ENCODE results near the gene RPS15.
"Not testable (repeated sequence)": the region's sequence is repeated elsewhere in the genome, so short reads cannot be mapped to it uniquely, and the experiment has no call there.

RPS15 gene

GRCh38 chr19:1470305-1471009 lies 32.3 kb downstream of the RPS15 start:
- DNase-seq (ENCODE audit: low spot score), result peak; percentile 72

- no peak for DNase-seq (ENCODE audit: low spot score)
Measured at GRCh38 chr19:1471010-1471514, 32.9 kb downstream of the RPS15 start.

DNA sequence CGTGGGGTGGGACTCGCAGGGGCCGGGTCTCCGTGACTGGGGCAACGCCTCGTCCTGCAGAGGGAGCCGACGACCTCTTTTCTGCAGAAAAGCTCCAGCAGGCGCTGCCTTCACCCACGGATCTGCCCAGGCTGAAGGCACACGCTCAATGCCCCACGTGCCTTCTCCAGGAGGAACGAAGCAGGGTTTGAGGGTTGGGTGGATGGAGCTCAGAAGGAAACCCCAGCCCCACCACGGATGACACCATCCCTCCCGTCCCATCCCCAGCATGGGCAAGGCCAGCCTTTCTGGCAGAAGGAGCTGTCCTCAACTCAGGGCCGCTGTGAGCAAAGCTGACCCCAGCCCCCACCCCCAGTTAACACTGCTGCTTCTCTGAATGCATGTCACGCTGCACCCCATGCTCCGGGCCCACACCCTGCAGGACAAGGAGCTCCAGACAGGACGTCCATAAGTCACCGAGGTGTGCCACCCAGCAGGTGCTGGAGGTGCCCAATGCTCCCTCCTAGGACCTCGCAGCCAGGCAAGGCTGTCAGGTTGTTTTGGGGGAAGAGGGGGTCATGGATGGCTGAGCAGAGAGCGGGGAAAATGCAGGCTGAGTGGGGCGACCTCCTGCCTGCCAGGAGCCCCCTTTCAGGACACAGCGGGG lies 33.4 kb downstream of the RPS15 start:
- DNase-seq (ENCODE audit: low spot score), result no peak

DNA sequence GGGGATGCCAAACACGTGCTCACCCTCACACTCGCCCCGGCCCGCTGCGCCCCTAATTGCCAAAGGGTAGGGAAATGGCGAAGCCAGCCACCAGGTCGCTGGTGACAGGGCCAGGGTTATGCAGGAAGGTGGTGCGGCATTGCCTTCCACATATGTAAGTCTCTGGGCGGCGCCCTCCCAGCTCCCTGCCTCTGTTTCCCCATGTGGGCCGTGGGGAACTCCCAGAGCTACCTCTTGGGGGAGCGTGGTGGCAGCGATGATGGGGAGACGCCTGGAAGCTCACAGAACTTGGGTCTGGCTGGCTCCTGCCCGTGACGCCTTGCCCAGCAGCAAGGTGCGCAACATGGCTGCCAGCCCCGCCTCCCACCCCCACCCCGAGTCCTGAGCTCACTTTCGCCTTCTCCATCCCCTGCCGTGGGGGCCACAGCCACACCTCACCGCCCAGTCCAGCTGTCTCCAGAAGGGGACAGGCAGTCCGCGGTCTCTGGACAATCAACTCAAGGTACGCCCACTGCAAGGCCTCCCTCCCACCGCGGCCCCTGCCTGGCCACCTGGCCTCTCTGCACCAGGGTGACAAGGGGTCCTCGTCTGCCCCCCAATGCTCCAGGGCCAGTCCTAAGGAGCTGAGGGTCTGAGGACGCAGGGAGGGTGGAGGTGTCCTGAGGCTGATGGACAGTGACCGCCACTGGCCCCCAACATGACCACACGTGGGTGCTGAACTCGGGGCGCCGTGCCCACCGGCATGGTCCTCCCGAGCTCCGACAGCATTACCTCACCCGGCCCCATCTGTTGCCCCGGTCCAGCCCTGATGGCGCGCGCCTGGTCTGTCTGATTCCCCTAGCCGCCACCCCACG lies 34.3 kb downstream of the RPS15 start:
- DNase-seq (ENCODE audit: low spot score), result no peak

DNA sequence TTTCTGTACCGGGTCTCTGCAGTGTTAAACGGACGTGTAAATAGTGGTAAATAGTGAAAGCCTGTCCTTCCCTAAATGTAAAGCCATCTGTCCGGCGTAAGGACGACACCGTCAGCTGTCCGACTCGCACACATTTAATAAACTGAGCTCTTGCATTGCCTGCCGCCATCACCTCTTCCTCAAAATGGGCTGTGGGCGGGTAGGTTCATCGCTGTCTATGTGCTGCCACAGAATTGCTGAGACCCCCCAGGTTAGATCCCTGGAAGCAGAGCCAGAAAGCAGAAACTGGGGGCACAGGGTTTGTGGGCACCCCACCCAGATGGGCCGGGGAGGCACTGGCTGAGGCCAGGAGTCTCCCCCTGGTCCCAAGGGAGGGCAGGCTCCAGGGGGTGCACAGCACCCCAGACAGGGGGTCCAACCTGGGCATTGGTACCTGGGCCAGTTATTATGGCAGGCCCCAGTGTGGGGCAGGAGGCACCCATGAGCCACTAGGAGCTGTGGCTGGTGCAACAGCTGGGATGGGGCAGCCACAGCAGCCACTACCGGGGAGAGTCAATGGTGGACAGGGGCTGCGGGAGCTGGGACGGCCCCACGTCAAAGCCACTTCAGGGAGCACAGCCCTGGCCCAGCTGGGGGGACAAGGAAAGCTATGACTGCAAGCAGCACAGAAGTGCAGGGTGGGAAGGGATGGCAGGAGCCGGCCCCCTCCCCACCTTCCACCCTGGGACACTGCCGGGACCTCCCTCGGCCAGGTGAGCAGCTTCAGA lies 35.1 kb downstream of the RPS15 start:
- DNase-seq (ENCODE audit: low spot score), result no peak

- peak; percentile 68 for DNase-seq (ENCODE audit: low spot score)
Measured at GRCh38 chr19:1474011-1474764, 36.0 kb downstream of the RPS15 start.

DNA sequence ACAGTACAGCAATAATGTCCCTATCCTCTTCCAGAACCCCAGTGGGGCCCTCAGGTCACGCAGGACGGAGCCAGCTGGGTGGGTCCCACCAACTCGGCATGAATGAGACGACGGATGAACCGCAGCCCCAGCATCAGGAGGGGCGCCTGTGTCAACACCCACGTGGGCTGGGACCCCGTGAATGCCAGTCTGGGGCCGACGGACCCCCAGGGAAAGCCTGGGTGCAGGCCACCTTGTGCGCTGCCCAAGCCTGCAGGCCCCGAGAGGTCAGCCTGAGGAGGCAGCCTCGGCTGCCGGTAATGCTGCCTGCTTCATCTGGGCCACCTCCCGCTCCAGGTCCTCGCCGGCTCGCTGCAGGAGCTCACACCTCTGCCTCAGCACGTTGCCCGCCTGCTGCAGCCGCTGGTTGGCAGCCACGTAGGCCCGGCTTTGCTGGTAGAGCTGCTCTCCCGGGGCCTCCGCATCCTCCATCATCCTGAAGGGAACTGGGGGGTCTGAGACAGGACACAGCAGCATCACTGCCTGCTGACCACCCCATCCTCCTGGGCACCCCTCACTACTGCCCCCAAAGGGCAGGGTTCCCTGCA lies 36.7 kb downstream of the RPS15 start:
- no peak for DNase-seq (ENCODE audit: low spot score)

DNA sequence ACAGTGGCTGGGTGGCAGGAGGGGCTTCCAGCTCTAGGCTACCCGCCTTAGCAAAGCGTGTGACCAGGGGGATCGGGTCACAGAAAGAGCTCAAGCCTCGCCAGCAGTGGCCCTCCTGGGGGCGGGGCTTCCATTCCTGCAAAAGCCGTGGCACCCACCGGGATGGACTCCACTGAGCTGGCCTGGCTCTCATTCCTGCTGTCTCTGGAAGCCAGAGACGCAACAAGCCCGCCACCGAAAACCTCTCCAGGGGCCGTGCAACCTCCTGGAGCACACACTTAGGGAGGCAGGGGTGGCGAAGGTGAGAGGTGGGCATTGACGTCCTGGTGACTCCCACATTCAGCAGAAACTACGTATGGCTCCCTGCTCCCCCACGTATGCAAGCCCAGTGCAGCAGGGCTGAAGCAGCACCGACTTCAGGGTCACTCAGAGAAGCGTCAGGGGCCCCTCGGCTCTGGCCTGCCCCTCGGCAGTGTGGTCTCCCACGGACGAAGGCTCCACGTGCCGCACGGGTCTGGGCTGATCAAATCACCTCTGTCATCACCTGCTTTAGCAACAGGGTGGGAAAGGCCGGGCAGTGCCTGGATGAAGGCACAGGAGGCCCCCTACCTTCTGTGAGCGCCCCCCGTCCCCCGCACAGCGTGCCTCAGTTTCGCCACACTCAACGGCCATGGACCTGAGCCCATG lies 37.7 kb downstream of the RPS15 start:
- no peak for DNase-seq (ENCODE audit: low spot score)

DNA sequence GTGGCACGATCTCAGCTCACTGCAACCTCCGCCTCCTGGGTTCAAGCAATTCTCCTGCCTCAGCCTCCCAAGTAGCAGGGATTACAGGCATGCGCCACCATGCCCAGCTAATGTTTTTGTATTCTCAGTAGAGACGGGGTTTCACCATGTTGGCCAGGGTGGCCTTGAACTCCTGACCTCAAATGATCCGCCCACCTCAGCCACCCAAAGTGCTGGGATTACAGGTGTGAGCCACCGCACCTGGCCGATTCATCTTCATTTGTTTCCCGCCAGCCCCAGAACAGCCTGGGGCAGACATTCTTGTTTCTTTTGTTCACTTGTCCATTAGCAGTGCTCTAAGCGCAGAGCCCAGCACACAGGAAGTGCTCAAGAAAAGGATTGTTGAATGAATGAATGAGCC lies 38.9 kb downstream of the RPS15 start:
- not testable (repeated sequence) for DNase-seq (ENCODE audit: low spot score)

DNA sequence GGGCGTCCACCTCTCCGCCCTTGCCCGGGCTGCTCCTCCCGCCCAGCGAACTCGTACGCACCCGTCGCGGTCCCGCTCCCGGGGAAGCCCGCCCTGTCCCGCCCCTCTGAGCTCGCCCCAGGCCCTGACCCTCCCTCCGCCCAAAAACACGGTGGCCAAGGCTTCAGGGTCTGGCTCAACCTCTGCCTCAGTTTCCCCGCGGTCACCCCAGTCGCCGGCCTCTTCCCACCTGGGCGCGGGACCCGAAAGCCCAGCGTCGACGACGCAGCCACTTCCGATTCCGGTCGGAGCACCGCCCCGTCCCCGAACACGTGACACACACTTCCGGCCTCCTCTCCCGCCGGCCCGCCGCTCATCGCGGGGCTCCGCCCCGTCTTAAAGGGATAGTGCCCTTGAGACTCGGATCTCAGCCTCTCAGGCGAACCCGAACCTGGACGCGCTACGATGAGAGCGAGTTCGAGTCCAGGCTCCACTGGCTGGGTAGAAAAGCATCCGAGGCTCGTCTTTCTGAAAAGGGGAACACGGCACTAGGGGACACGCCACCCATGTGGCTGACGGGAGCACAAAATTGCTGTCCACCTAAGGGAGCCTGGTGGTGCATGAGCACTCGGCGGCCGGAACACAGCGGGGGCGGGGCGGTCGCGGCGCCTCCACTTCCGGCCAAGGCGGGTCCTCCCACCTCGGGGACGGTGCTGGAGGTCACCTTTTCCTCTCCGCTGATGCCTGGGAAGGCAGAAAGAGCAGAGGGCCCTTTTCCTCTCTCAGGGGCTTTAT lies 40.9 kb downstream of the RPS15 start, which contains the start of gene C19orf25:
TSS of gene C19orf25 (minus strand) at position 282 of the 774 bp plus-strand sequence. CDS start 312 bp downstream, outside the sequence.
- peak; percentile 98 for DNase-seq (ENCODE audit: low spot score)

DNA sequence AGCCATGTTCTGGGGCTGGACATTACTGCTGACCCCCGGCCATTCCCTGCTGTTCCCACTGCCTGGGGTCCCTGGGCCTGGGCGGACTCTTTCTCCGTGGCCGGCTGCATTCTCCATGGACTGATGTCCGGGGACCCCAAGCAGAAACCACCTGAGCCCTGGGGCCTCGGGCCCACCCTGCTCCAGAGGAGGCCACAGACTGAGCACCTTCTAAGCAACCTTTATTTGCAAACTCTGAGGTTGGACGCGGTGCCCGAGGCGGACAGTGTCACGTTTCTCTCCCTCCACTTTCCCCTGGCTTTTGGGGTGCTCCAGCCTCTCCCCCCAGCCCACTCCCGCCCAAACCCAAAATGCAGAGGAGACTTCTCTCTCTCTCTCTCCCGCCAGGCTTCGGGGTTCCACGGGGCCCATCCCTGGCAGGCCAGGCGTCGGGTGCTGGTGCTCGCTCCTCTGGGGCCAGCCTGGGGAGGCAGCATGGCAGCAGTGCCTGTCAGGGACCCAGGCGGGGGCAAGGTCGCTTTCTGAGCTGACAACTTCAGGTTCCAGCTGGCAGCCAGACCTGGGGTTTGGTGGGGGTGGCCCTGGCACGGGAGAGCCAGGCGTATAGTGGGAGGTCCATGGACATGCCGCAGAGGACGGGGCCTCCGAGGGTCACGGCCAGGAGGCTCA lies 43.2 kb downstream of the RPS15 start:
- no peak for DNase-seq (ENCODE audit: low spot score)

GRCh38 chr19:1481893-1482360 lies 43.7 kb downstream of the RPS15 start:
- no peak for DNase-seq (ENCODE audit: low spot score)

GRCh38 chr19:1482361-1483130 lies 44.4 kb downstream of the RPS15 start:
- DNase-seq (ENCODE audit: low spot score), result peak; percentile 12

DNA sequence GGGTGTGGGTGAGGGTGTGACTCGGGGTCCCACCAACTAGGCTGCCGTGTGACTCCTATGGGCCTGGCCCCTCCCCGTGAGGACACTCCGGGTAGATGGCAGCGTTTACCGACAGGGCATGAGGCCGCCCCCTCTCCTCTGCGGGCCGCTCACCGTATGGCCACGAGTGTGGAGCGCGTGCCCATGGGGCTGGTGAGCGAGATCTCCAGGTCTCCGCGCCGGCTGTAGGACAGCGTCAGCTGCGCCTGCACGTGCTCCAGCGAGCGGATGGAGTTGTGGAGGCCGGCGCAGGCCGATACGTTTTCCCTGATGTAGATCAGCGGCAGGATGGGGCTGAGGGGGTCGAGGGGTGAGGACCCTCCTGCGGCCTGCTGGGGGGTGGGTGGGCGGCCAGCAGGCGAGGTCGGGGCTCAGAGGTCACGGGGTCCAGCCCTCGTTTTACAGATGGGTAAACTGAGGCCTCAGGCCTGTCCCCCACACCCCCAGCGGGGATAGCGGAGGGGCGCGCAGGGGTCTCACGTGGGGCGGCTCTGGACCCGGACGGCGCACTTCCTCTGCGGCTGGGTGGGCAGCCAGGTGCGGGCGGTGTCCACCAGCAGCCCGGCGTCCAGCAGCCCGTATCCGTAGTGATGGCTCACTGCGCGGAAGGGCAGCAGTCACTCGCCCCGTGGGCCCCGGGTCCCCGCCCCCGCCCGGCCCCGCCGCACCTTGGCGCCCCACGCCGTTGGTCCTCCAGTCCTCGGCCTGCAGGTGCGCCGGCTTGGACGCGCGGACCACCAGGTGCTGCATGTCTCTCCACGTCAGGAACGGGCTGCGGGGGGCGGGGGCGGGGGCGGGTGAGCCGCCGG lies 45.2 kb downstream of the RPS15 start:
- DNase-seq (ENCODE audit: low spot score), result peak; percentile 14

- DNase-seq (ENCODE audit: low spot score), result no peak
Measured at GRCh38 chr19:1483979-1484428, 45.8 kb downstream of the RPS15 start.

DNA sequence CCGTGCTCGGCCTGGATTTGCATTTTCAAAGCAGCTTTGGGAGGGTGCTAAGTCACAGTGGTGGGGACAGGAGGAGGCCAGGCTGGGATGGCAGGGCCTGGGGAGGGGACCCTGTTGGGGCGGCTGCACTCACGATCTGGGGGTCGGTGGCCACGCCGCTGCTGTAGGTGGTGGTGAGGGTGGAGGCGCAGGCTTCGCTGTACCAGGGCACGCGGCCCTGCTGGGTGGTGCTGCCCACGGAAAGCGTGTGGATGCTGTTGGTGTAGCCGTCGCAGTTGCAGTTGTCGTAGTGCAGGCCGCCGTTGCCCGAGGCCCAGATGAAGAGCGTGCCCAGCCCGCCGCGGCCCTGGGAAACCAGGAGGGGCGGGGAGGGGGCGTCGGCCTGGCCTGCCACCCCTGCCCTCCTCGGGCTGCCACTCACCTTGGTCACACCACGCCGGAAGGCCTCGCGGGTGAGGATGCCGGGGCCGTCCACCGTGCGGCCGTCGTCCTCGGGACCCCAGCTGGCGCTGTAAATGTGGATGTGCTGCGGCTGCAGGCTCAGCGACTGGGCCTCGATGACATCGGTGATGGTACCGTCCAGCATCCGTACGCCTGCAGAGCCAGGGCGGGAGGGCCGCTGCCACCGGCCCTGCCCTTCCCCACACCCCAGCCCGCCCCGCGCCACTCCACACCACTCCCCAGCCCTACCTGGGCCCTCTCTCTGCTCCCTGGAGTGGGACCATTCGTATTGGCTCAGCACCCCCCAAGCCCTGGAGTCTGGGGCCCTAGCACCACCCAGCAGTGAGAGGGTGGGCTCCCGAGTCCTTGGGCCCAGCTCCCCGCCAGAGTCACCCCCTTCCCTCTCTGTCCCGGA lies 48.8 kb downstream of the RPS15 start:
- no peak for DNase-seq (ENCODE audit: low spot score)

Measured in AG08396 (cell line).